Activated naive CD4-positive, alpha-beta T cell treated with anti-CD3 and anti-CD28 coated beads, Interleukin-2, amount 10 ng/mL, durations not matched to agents 7 days and 5 days (primary cell): ENCODE measurements around the gene CDH12.

Source experiments
- CTCF ChIA-PET: fragments of 350-600 bp; sonication (Branson Sonifier 250); formaldehyde crosslinking; loops from one replicate; lab custom pipeline; 2021; ENCODE audit warnings: antibody characterized with exemption; lab: Charles Lee
- DNase-seq: peaks from one replicate; pipeline ENCODE4 v3.0.0-alpha.2; 2020
- H3K27ac Mint-ChIP-seq: one replicate; pipeline ENCODE4 v1.8.0; 2021; ENCODE audit warnings: mild to moderate bottlenecking, moderate library complexity, mixed read lengths
- H3K27me3 Mint-ChIP-seq: one replicate; pipeline ENCODE4 v1.8.0; 2021; ENCODE audit warnings: mild to moderate bottlenecking, mixed read lengths
- H3K36me3 Mint-ChIP-seq: one replicate; pipeline ENCODE4 v1.8.0; 2021; ENCODE audit warnings: mixed read lengths
- H3K4me1 Mint-ChIP-seq: one replicate; pipeline ENCODE4 v1.8.0; 2021; ENCODE audit warnings: mixed read lengths
- H3K4me3 Mint-ChIP-seq: one replicate; pipeline ENCODE4 v1.8.0; 2021; ENCODE audit warnings: mild to moderate bottlenecking, moderate library complexity, mixed read lengths
- H3K9me3 Mint-ChIP-seq: one replicate; pipeline ENCODE4 v1.8.0; 2021; ENCODE audit warnings: mixed read lengths

The CDH12 gene

GRCh38 chr5:21802100-21802499, 1051.0 kb downstream of the CDH12 start:
- Mint-ChIP-seq H3K9me3 (peaks cover 5% of the 10 kb centered on the region), H3K4me1 (no peaks in the 10 kb centered on the region), H3K36me3 (no peaks in the 10 kb centered on the region), H3K27me3 (no peaks in the 10 kb centered on the region), H3K4me3 (no peak overlapping the region), H3K27ac (no peak overlapping the region)
- no peak for DNase-seq
- CTCF ChIA-PET: no interaction called here

GRCh38 chr5:21792748-21793147, 1060.4 kb downstream of the CDH12 start:
- H3K36me3 Mint-ChIP-seq: no peaks in the 10 kb centered on the region
- H3K27me3 Mint-ChIP-seq: no peaks in the 10 kb centered on the region
- peaks cover 3% of the 10 kb centered on the region for H3K9me3 Mint-ChIP-seq

GRCh38 chr5:21791304-21791703, 1061.8 kb downstream of the CDH12 start:
- Mint-ChIP-seq H3K36me3 (no peaks in the 10 kb centered on the region), H3K4me1 (no peaks in the 10 kb centered on the region), H3K27me3 (no peaks in the 10 kb centered on the region), H3K9me3 (no peaks in the 10 kb centered on the region), H3K27ac (no peak overlapping the region), H3K4me3 (no peak overlapping the region)
- DNase-seq: no peak
- CTCF ChIA-PET: no interaction called here

More at GRCh38 chr5:21792748-21793147, 1060.4 kb downstream of the CDH12 start:
- no peak for DNase-seq
- CTCF ChIA-PET: no interaction called here
- Mint-ChIP-seq H3K27ac (no peak overlapping the region), H3K4me3 (no peak overlapping the region), H3K4me1 (no peaks in the 10 kb centered on the region)

GRCh38 chr5:21784487-21784886, 1068.7 kb downstream of the CDH12 start:
- peaks cover 3% of the 10 kb centered on the region for H3K9me3 Mint-ChIP-seq
- no peak overlapping the region for H3K4me3 Mint-ChIP-seq
- H3K27me3 Mint-ChIP-seq: no peaks in the 10 kb centered on the region
- H3K36me3 Mint-ChIP-seq: no peaks in the 10 kb centered on the region
- no peak overlapping the region for H3K27ac Mint-ChIP-seq
- CTCF ChIA-PET: no interaction called here
- no peak for DNase-seq
- H3K4me1 Mint-ChIP-seq: no peaks in the 10 kb centered on the region

GRCh38 chr5:21783074-21783679, 1070.0 kb downstream of the CDH12 start:
- Mint-ChIP-seq H3K4me3 (no peak overlapping the region), H3K27ac (no peak overlapping the region), H3K4me1 (no peaks in the 10 kb centered on the region), H3K9me3 (peaks cover 3% of the 10 kb centered on the region), H3K36me3 (no peaks in the 10 kb centered on the region), H3K27me3 (no peaks in the 10 kb centered on the region)
- DNase-seq: no peak
- CTCF ChIA-PET: no interaction called here

GRCh38 chr5:21776466-21776865, 1076.7 kb downstream of the CDH12 start:
- Mint-ChIP-seq H3K36me3 (no peaks in the 10 kb centered on the region), H3K27ac (no peak overlapping the region), H3K9me3 (peaks cover 11% of the 10 kb centered on the region), H3K27me3 (no peaks in the 10 kb centered on the region), H3K4me3 (no peak overlapping the region), H3K4me1 (no peaks in the 10 kb centered on the region)
- DNase-seq: no peak
- CTCF ChIA-PET: no interaction called here

GRCh38 chr5:21774801-21775200, 1078.3 kb downstream of the CDH12 start:
- Mint-ChIP-seq H3K27ac (no peak overlapping the region), H3K36me3 (no peaks in the 10 kb centered on the region), H3K27me3 (no peaks in the 10 kb centered on the region), H3K4me3 (no peak overlapping the region), H3K9me3 (peaks cover 11% of the 10 kb centered on the region), H3K4me1 (no peaks in the 10 kb centered on the region)
- CTCF ChIA-PET: no interaction called here
- DNase-seq: no peak

GRCh38 chr5:21774281-21774680, 1078.9 kb downstream of the CDH12 start:
- no peaks in the 10 kb centered on the region for H3K36me3 Mint-ChIP-seq
- H3K4me1 Mint-ChIP-seq: no peaks in the 10 kb centered on the region
- no peak for DNase-seq
- CTCF ChIA-PET: no interaction called here
- peaks cover 12% of the 10 kb centered on the region for H3K9me3 Mint-ChIP-seq
- H3K4me3 Mint-ChIP-seq: no peak overlapping the region
- H3K27me3 Mint-ChIP-seq: no peaks in the 10 kb centered on the region
- no peak overlapping the region for H3K27ac Mint-ChIP-seq

- Mint-ChIP-seq H3K27me3 (no peaks in the 10 kb centered on the region), H3K36me3 (no peaks in the 10 kb centered on the region), H3K4me3 (no peak overlapping the region), H3K4me1 (no peaks in the 10 kb centered on the region), H3K27ac (no peak overlapping the region), H3K9me3 (peaks cover 12% of the 10 kb centered on the region)
- no peak for DNase-seq
- CTCF ChIA-PET: no interaction called here
Observed at GRCh38 chr5:21773456-21773855, 1079.7 kb downstream of the CDH12 start.

- CTCF ChIA-PET: interaction anchor here (0.7 kb wide), 1 partner anchor 131 kb away, joined by 4 read pairs; no protein-coding TSS in a partner anchor
- no peak overlapping the region for H3K4me3 Mint-ChIP-seq
- H3K27ac Mint-ChIP-seq: no peak overlapping the region
- peaks cover 2% of the 10 kb centered on the region for H3K9me3 Mint-ChIP-seq
- no peaks in the 10 kb centered on the region for H3K36me3 Mint-ChIP-seq
- DNase-seq: no peak
- no peaks in the 10 kb centered on the region for H3K27me3 Mint-ChIP-seq
- no peaks in the 10 kb centered on the region for H3K4me1 Mint-ChIP-seq
Observed at GRCh38 chr5:21765406-21765805, 1087.7 kb downstream of the CDH12 start.

GRCh38 chr5:21739096-21739495, 1114.0 kb downstream of the CDH12 start:
- Mint-ChIP-seq H3K4me3 (no peak overlapping the region), H3K4me1 (no peaks in the 10 kb centered on the region), H3K27ac (no peak overlapping the region), H3K9me3 (peaks cover 2% of the 10 kb centered on the region), H3K36me3 (no peaks in the 10 kb centered on the region), H3K27me3 (no peaks in the 10 kb centered on the region)
- CTCF ChIA-PET: no interaction called here
- DNase-seq: no peak

GRCh38 chr5:21723500-21723899, 1129.6 kb downstream of the CDH12 start:
- Mint-ChIP-seq H3K27ac (no peak overlapping the region), H3K4me1 (no peaks in the 10 kb centered on the region), H3K36me3 (no peaks in the 10 kb centered on the region), H3K4me3 (no peak overlapping the region), H3K9me3 (peaks cover 6% of the 10 kb centered on the region), H3K27me3 (no peaks in the 10 kb centered on the region)
- no peak for DNase-seq
- CTCF ChIA-PET: no interaction called here

- H3K4me1 Mint-ChIP-seq: no peaks in the 10 kb centered on the region
- peaks cover 7% of the 10 kb centered on the region for H3K9me3 Mint-ChIP-seq
- no peak overlapping the region for H3K4me3 Mint-ChIP-seq
- DNase-seq: no peak
- H3K36me3 Mint-ChIP-seq: no peaks in the 10 kb centered on the region
- H3K27me3 Mint-ChIP-seq: no peaks in the 10 kb centered on the region
- CTCF ChIA-PET: no interaction called here
- H3K27ac Mint-ChIP-seq: no peak overlapping the region
Observed at GRCh38 chr5:21711866-21712758, 1141.0 kb downstream of the CDH12 start.

GRCh38 chr5:21709770-21710169, 1143.4 kb downstream of the CDH12 start:
- H3K9me3 Mint-ChIP-seq: peaks cover 3% of the 10 kb centered on the region
- no peaks in the 10 kb centered on the region for H3K36me3 Mint-ChIP-seq
- no peak overlapping the region for H3K27ac Mint-ChIP-seq
- CTCF ChIA-PET: no interaction called here
- H3K27me3 Mint-ChIP-seq: no peaks in the 10 kb centered on the region
- H3K4me1 Mint-ChIP-seq: no peaks in the 10 kb centered on the region
- H3K4me3 Mint-ChIP-seq: no peak overlapping the region
- DNase-seq: no peak
